IMR-90 (cell line): ENCODE measurements around the gene CARS2.

Experiments
- BHLHE40 ChIP-seq: fragments of 150-350 bp; IDR thresholded peaks from 2 replicates; pipeline ENCODE4 v1.6.1; 2016; ENCODE audit warnings: mild to moderate bottlenecking, low read depth, low read length
- CEBPB ChIP-seq: IDR thresholded peaks from 2 replicates; pipeline ENCODE4 v1.6.1; 2012; ENCODE audit warnings: low read depth, low read length, improper control_type of control experiment
- CTCF ChIP-seq: conservative IDR thresholded peaks from 2 replicates; pipeline ENCODE4 v1.5.1; 2012; ENCODE audit warnings: mild to moderate bottlenecking, low read depth, low read length, improper control_type of control experiment
- POLR2A ChIP-seq: IDR thresholded peaks from 2 replicates; pipeline ENCODE4 v1.6.1; 2012; ENCODE audit warnings: mild to moderate bottlenecking, low read depth, low read length
- RAD21 ChIP-seq: IDR thresholded peaks from 2 replicates; pipeline ENCODE4 v1.6.1; 2012; ENCODE audit warnings: low read length, improper control_type of control experiment
- SMC3 ChIP-seq: fragments of 150-350 bp; IDR thresholded peaks from 2 replicates; pipeline ENCODE4 v1.6.1; 2016; ENCODE audit warnings: low read depth, mild to moderate bottlenecking, antibody characterized with exemption, low read length, moderate library complexity
- USF2 ChIP-seq: fragments of 150-350 bp; IDR thresholded peaks from 2 replicates; pipeline ENCODE4 v1.6.1; 2017; ENCODE audit warnings: mild to moderate bottlenecking, antibody characterized with exemption, low read length, low read depth

GRCh38 chr13:110638257-110638656 is 67.7 kb downstream of the CARS2 start:
- TF ChIP-seq CTCF (no peak), RAD21 (no peak), CEBPB (no peak), SMC3 (no peak), BHLHE40 (no peak), USF2 (no peak), POLR2A (no peak)
